EL (cell line): ENCODE measurements around the gene NFKBIE.

Experiments
- DNase-seq: peaks from one replicate; pipeline ENCODE4 v3.0.0-alpha.2; 2016

The NFKBIE gene

GRCh38 chr6:44297063-44298038 lies 32.0 kb upstream of the NFKBIE start:
- peak; percentile 31 for DNase-seq

- no peak for DNase-seq
These were observed 29.8 kb upstream of the NFKBIE start for GRCh38 chr6:44294832-44295791.

- DNase-seq, result no peak
These were observed 27.5 kb upstream of the NFKBIE start for GRCh38 chr6:44292661-44293365.

DNA sequence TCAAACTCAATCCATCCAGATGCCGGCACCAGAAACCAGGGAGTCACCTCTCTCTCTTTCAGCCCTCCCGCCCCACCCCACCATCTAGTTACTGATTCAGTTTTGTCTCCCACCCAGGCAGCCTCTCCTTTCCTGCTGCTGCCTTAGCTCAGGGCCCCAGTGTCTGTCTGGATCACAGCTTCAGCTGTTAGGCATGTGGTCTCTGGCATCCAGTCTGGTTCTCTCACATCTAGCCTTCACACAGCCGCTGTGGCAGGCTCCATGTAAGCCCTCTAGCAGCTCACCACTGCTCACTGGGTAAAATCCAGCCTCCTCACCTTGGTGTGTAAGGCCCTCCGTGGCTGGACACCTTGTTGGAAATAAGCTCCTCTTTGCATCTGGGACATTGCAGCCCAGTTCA lies 26.5 kb upstream of the NFKBIE start:
- DNase-seq, result no peak

GRCh38 chr6:44289726-44290260 lies 24.4 kb upstream of the NFKBIE start:
- DNase-seq, result no peak

DNA sequence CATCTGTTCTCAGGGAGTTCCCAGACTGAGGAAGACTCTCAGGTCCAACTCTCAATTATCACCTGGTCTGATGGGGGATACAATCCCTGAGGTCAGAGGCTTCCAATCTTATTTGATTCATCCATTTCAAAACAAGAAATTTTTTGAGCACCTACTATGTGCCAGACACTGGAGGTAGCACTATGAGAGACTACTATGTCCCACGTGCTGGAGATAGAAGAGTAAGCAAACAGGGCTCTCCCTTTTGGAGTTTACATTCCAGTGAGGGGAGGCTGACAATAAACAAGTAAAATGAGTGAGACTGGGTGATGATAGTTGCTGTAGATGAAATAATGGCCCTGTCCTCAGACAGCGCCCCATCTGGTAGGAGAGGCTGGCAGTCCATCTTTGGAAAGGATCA lies 21.4 kb upstream of the NFKBIE start:
- DNase-seq, result no peak

DNA sequence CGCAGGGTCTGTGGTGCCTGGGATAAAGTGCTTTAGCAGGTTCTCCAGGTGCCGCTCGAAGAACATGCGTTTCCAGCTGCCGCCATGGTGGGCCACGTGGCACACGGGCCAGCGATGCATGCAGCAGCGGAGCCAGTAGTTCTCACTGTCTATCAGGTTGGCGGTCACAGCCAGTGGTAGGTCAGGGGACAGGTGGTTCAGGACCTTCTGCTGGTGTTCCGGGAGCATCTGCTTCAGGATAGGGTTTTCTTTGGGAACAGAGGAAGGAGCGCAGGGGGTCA lies 20.9 kb upstream of the NFKBIE start:
- DNase-seq, result no peak

GRCh38 chr6:44285552-44286284 lies 20.4 kb upstream of the NFKBIE start:
- no peak for DNase-seq

- DNase-seq, result no peak
These were observed 19.5 kb upstream of the NFKBIE start for GRCh38 chr6:44284867-44285266.

GRCh38 chr6:44284121-44284520 lies 18.8 kb upstream of the NFKBIE start:
- no peak for DNase-seq

GRCh38 chr6:44278774-44279697 lies 13.7 kb upstream of the NFKBIE start:
- peak; percentile 40 for DNase-seq

DNA sequence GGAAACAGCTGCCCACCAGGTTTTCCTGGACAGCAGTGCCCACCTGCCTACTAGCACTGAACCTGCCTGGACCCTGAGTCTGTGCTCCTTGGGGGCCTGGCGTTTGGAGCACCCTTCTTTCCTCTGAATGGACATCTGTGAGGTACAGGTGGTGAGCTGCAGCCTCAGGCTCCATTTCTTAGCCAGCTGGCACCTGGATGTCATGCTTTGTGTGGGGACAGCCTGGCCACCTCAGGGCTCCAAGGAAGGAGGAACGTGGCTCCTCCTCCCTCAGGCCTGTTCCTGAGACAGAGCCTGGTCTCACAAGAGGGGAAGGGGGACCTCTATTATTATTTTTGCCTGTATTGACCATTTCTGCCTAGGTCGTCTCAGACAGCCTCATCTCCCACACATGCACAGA lies 13.0 kb upstream of the NFKBIE start:
- DNase-seq, result no peak

DNA sequence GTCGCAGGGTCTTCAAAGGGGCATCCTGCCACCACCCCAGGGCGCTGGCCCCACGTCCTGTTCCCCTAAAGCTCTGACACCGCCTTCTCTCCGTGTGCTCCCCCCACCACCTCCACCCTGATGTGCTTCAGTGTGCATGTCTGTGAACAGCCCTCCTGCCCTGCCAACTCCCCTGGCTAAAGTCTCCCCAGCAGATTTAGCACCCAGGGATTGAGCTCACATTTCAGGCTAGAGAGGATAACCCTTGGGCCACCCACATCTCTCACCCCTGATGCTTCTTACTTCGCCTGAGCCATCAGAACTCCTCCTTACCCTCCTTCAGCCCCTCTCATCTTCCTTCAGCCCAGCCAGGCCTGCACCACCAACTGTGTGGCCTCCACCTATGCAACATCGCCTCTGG lies 12.4 kb upstream of the NFKBIE start:
- no peak for DNase-seq

GRCh38 chr6:44276667-44277640 lies 11.6 kb upstream of the NFKBIE start:
- DNase-seq, result no peak

GRCh38 chr6:44275749-44276648 lies 10.6 kb upstream of the NFKBIE start:
- DNase-seq, result no peak

DNA sequence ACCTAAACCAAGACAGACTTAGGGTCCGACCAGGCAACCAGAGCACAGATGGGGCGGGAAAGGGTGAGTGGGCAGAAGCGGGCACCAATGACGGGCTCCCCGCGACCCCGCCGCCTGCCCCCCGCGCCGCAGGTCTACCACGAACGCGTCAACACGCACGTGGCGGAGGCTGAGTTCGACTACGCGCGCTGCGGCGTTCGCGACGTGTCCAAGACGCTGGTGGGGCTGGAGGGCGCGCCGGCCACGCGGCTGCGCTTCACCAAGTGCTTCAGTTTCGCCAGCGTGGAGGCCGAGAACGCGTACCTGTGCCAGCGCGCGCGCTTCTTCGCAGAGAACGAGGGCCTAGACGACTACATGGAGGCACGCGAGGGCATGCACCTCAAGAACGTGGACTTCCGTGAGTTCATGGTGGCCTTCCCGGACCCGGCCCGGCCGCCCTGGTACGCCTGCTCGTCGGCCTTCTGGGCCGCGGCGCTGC lies 10.0 kb upstream of the NFKBIE start:
- no peak for DNase-seq

- DNase-seq, result no peak
These were observed 8.3 kb upstream of the NFKBIE start for GRCh38 chr6:44273617-44274016.

DNA sequence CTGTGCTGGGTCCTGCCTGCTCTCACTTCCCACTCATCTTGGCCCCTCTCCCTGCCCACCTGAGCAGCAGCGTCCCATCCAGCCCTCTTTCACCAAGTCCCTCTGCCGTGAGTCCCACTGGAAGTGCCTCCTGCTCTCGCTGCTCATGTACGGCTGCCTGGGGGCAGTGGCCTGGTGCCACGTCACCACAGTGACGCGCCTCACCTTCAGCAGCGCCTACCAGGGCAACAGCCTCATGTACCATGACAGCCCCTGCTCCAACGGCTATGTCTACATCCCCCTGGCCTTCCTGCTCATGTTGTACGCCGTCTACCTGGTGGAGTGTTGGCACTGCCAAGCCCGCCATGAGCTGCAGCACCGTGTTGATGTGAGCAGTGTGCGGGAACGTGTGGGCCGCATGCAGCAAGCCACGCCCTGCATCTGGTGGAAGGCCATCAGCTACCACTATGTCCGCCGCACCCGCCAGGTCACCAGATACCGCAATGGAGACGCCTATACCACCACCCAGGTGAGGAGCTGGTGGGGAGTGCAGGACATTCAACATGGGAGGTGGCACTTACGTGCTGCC lies 7.7 kb upstream of the NFKBIE start:
- no peak for DNase-seq
